GM20431 (cell line): ENCODE results near the gene HIRIP3.

Source experiments
- in situ Hi-C: fragments of 300-500 bp; cut with MseI, MboI; formaldehyde crosslinking; loops from one replicate; pipeline ENCODE4 v1.15.0; 2020; ENCODE audit warnings: low sequenced_read_pairs; ENCODE audit not compliant: unreplicated experiment

HIRIP3 gene

GRCh38 chr16:29986931-29987330, 8.5 kb downstream of the HIRIP3 start:
- in situ Hi-C loops = no loop called here

GRCh38 chr16:29986231-29986630, 9.2 kb downstream of the HIRIP3 start:
- in situ Hi-C loops = no loop called here

GRCh38 chr16:29985271-29985811, 10.1 kb downstream of the HIRIP3 start:
- in situ Hi-C loops = no loop called here

- in situ Hi-C loops = no loop called here
These were observed 10.7 kb downstream of the HIRIP3 start for GRCh38 chr16:29984764-29985147.

GRCh38 chr16:29984137-29984763, 11.2 kb downstream of the HIRIP3 start:
- in situ Hi-C loops = no loop called here

GRCh38 chr16:29983420-29984136, 11.8 kb downstream of the HIRIP3 start:
- in situ Hi-C loops = no loop called here

- in situ Hi-C loops = no loop called here
These were observed 12.6 kb downstream of the HIRIP3 start for GRCh38 chr16:29982560-29983419.

GRCh38 chr16:29978564-29979270, 16.7 kb downstream of the HIRIP3 start:
- in situ Hi-C loops = no loop called here

GRCh38 chr16:29978081-29978480, 17.3 kb downstream of the HIRIP3 start:
- in situ Hi-C loops = no loop called here

GRCh38 chr16:29977063-29977825, 18.2 kb downstream of the HIRIP3 start:
- in situ Hi-C loops = no loop called here

GRCh38 chr16:29975811-29976511, 19.5 kb downstream of the HIRIP3 start:
- in situ Hi-C loops = no loop called here

GRCh38 chr16:29975134-29975538, 20.3 kb downstream of the HIRIP3 start:
- in situ Hi-C loops = no loop called here

GRCh38 chr16:29974291-29975133, 20.9 kb downstream of the HIRIP3 start:
- in situ Hi-C loops = no loop called here

- in situ Hi-C loops = no loop called here
These were observed 21.8 kb downstream of the HIRIP3 start, which contains the start of gene TAOK2 for GRCh38 chr16:29973384-29974246. Gene TAOK2, plus strand, starts transcription at chr16:29973868. Its CDS starts 3,905 bp downstream, at chr16:29977773.

- in situ Hi-C loops = no loop called here
These were observed 22.4 kb downstream of the HIRIP3 start for GRCh38 chr16:29972992-29973383.

- in situ Hi-C loops = no loop called here
These were observed 22.9 kb downstream of the HIRIP3 start for GRCh38 chr16:29972500-29972899.

GRCh38 chr16:29971304-29971703, 24.1 kb downstream of the HIRIP3 start:
- in situ Hi-C loops = no loop called here
